HEK293 (cell line): ENCODE results near the gene GPR35.

Experiments
- CTCF ChIA-PET: fragments of 350-600 bp; formaldehyde crosslinking; extraction: SDS; loops from one replicate; lab custom pipeline; 2021; ENCODE audit warnings: antibody characterized with exemption; lab: Yijun Ruan, JAX
- POLR2A ChIA-PET: fragments of 300-600 bp; formaldehyde crosslinking; extraction: SDS; loops from one replicate; lab custom pipeline; 2020; ENCODE audit warnings: antibody characterized with exemption, inconsistent platforms; lab: Yijun Ruan, JAX
- H3K27ac ChIP-seq: fragments of 200-500 bp; sonication (Bioruptor generic); 2 replicates; pipeline ENCODE4 v1.5.1; 2014; ENCODE audit warnings: low read depth, low read length, control low read depth, inconsistent platforms; ENCODE audit errors: extremely low read depth
- H3K36me3 ChIP-seq, 2 experiments: fragments of 200-500 bp in 1 of 2; sonication (Bioruptor generic) in 1 of 2; 1 replicate in 1 of 2; 2 replicates in 1 of 2; pipeline ENCODE4 v1.5.1; 2014 to 2017; ENCODE audit warnings: inconsistent platforms in 2 of 2, low read length in 2 of 2; ENCODE audit not compliant: control insufficient read depth in 2 of 2, insufficient read depth in 1 of 2
- H3K4me1 ChIP-seq: fragments of 200-500 bp; sonication (Bioruptor generic); 2 replicates; pipeline ENCODE4 v1.5.1; 2014; ENCODE audit warnings: mild to moderate bottlenecking, low read length, inconsistent platforms; ENCODE audit not compliant: control insufficient read depth, insufficient read depth
- H3K4me3 ChIP-seq: 2 replicates; pipeline ENCODE4 v1.5.1; 2011; ENCODE audit warnings: low read depth, mild to moderate bottlenecking, control low read depth, low read length, moderate library complexity
- H3K9me3 ChIP-seq: fragments of 200-500 bp; sonication (Bioruptor generic); 2 replicates; pipeline ENCODE4 v1.5.1; 2014; ENCODE audit warnings: low read depth, low read length, inconsistent platforms; ENCODE audit not compliant: control insufficient read depth, insufficient read depth
- BCL11A ChIP-seq: fragments of 450-650 bp; formaldehyde crosslinking; IDR thresholded peaks from 2 replicates; pipeline ENCODE4 v1.5.1; 2016; ENCODE audit warnings: low read depth, missing biosample characterization, missing genetic modification characterization
- CTCF ChIP-seq: fragments of 450-650 bp; formaldehyde crosslinking; IDR thresholded peaks from 2 replicates; pipeline ENCODE4 v1.5.1; 2016; ENCODE audit warnings: missing biosample characterization, missing genetic modification characterization
- HOXD13 ChIP-seq: sonication (generic); formaldehyde crosslinking; IDR thresholded peaks from 2 replicates; pipeline ENCODE4 v1.8.0; 2022; ENCODE audit warnings: missing genetic modification reagents, borderline replicate concordance
- PATZ1 ChIP-seq: fragments of 450-650 bp; formaldehyde crosslinking; IDR thresholded peaks from 2 replicates; pipeline ENCODE4 v1.5.1; 2016; ENCODE audit warnings: missing biosample characterization, missing genetic modification characterization
- SP3 ChIP-seq: fragments of 450-650 bp; formaldehyde crosslinking; IDR thresholded peaks from 2 replicates; pipeline ENCODE4 v1.5.1; 2016; ENCODE audit warnings: missing biosample characterization, missing genetic modification characterization
- TCF7L2 ChIP-seq: IDR thresholded peaks from 2 replicates; pipeline ENCODE4 v1.6.1; 2011; ENCODE audit warnings: low read depth, mild to moderate bottlenecking, inconsistent platforms, low read length, moderate library complexity, borderline replicate concordance
- WT1 ChIP-seq: fragments of 450-650 bp; formaldehyde crosslinking; IDR thresholded peaks from 2 replicates; pipeline ENCODE4 v1.5.1; 2016; ENCODE audit warnings: missing biosample characterization, missing genetic modification characterization
- ZBTB48 ChIP-seq: fragments of 450-650 bp; formaldehyde crosslinking; IDR thresholded peaks from 2 replicates; pipeline ENCODE4 v1.5.1; 2016; ENCODE audit warnings: missing biosample characterization, missing genetic modification characterization
- ZBTB49 ChIP-seq: fragments of 450-650 bp; formaldehyde crosslinking; IDR thresholded peaks from 2 replicates; pipeline ENCODE4 v1.5.1; 2016; ENCODE audit warnings: missing biosample characterization, missing genetic modification characterization, low read depth
- ZNF155 ChIP-seq: fragments of 450-650 bp; formaldehyde crosslinking; IDR thresholded peaks from 2 replicates; pipeline ENCODE4 v1.5.1; 2016; ENCODE audit warnings: missing biosample characterization, missing genetic modification characterization
- ZNF16 ChIP-seq: fragments of 450-650 bp; formaldehyde crosslinking; IDR thresholded peaks from 2 replicates; pipeline ENCODE4 v1.5.1; 2016; ENCODE audit warnings: low read depth, missing biosample characterization, missing genetic modification characterization
- ZNF211 ChIP-seq: fragments of 450-650 bp; formaldehyde crosslinking; IDR thresholded peaks from 2 replicates; pipeline ENCODE4 v1.5.1; 2016; ENCODE audit warnings: low read depth, missing biosample characterization, missing genetic modification characterization
- ZNF223 ChIP-seq: fragments of 450-650 bp; formaldehyde crosslinking; IDR thresholded peaks from 2 replicates; pipeline ENCODE4 v1.5.1; 2016; ENCODE audit warnings: missing biosample characterization, missing genetic modification characterization
- ZNF248 ChIP-seq: fragments of 450-650 bp; formaldehyde crosslinking; IDR thresholded peaks from 2 replicates; pipeline ENCODE4 v1.5.1; 2017; ENCODE audit warnings: missing biosample characterization, missing genetic modification characterization
- ZNF292 ChIP-seq: fragments of 450-650 bp; formaldehyde crosslinking; IDR thresholded peaks from 2 replicates; pipeline ENCODE4 v1.5.1; 2016; ENCODE audit warnings: low read depth, missing biosample characterization, missing genetic modification characterization, borderline replicate concordance
- ZNF529 ChIP-seq: fragments of 450-650 bp; formaldehyde crosslinking; IDR thresholded peaks from 2 replicates; pipeline ENCODE4 v1.5.1; 2017; ENCODE audit warnings: missing genetic modification characterization, missing biosample characterization; ENCODE audit not compliant: insufficient replicate concordance
- ZNF544 ChIP-seq: fragments of 450-650 bp; formaldehyde crosslinking; IDR thresholded peaks from 2 replicates; pipeline ENCODE4 v1.5.0; 2017; ENCODE audit warnings: missing biosample characterization, missing genetic modification characterization
- ZNF571 ChIP-seq: fragments of 450-650 bp; formaldehyde crosslinking; IDR thresholded peaks from 2 replicates; pipeline ENCODE4 v1.5.0; 2017; ENCODE audit warnings: missing biosample characterization, missing genetic modification characterization
- ZNF596 ChIP-seq: fragments of 450-650 bp; IDR thresholded peaks from 2 replicates; pipeline ENCODE4 v1.5.0; 2018; ENCODE audit warnings: missing biosample characterization, mild to moderate bottlenecking, missing genetic modification characterization, moderate library complexity
- ZNF623 ChIP-seq: fragments of 450-650 bp; formaldehyde crosslinking; IDR thresholded peaks from 2 replicates; pipeline ENCODE4 v1.5.1; 2016; ENCODE audit warnings: missing biosample characterization, missing genetic modification characterization
- ZNF645 ChIP-seq: fragments of 450-650 bp; formaldehyde crosslinking; IDR thresholded peaks from 2 replicates; pipeline ENCODE4; 2016; ENCODE audit warnings: missing biosample characterization, missing genetic modification characterization
- ZNF654 ChIP-seq: fragments of 450-650 bp; formaldehyde crosslinking; IDR thresholded peaks from 2 replicates; pipeline ENCODE4 v1.5.1; 2016; ENCODE audit warnings: low read depth, missing biosample characterization, missing genetic modification characterization
- ZNF660 ChIP-seq: fragments of 450-650 bp; IDR thresholded peaks from 2 replicates; pipeline ENCODE4 v1.5.1; 2018; ENCODE audit warnings: missing biosample characterization, mild to moderate bottlenecking, missing genetic modification characterization
- ZNF785 ChIP-seq: fragments of 450-650 bp; formaldehyde crosslinking; IDR thresholded peaks from 2 replicates; pipeline ENCODE4 v1.5.1; 2016; ENCODE audit warnings: missing biosample characterization, missing genetic modification characterization
- ZSCAN30 ChIP-seq: fragments of 450-650 bp; IDR thresholded peaks from 2 replicates; pipeline ENCODE4 v1.5.1; 2018; ENCODE audit warnings: missing biosample characterization, mild to moderate bottlenecking, missing genetic modification characterization, moderate library complexity
- TF ChIP-seq, protein P1 (sequence below): fragments of 450-650 bp; formaldehyde crosslinking; IDR thresholded peaks from 2 replicates; pipeline ENCODE4 v1.5.1; 2017; ENCODE audit warnings: missing biosample characterization, missing genetic modification characterization

Gene GPR35

GRCh38 chr2:240601831-240602160, 23.5 kb upstream of the GPR35 start:
- H3K4me1 ChIP-seq = no peaks in the 10 kb centered on the region; the same call in 1 of the 2 replicates
- ChIA-PET POLR2A (interaction anchor here (4.5 kb wide), 1 partner anchor 15 kb away, joined by 14 read pairs; the partner anchor contains the start of gene CAPN10), CTCF (no interaction called here)

GRCh38 chr2:240602266-240603050, 22.8 kb upstream of the GPR35 start:
- Histone ChIP-seq H3K36me3 (peaks cover 0 to 33% of the 10 kb centered on the region in 2 experiments; a peak in 2 of 3 replicates), H3K27ac (no peak overlapping the region), H3K4me3 (no peak overlapping the region), H3K9me3 (no peaks in the 10 kb centered on the region), H3K4me1 (no peaks in the 10 kb centered on the region; the same call in 1 of the 2 replicates)
- ChIA-PET CTCF (interaction anchor here (0.9 kb wide), 1 partner anchor 65 kb away, joined by 3 read pairs; no protein-coding TSS in a partner anchor), POLR2A (interaction anchor here (4.5 kb wide), 1 partner anchor 15 kb away, joined by 14 read pairs; the partner anchor contains the start of gene CAPN10)
- TF ChIP-seq ZNF654 (tag by site-specific recombination) (no peak), CTCF (tag by site-specific recombination) (no peak), ZNF571 (no peak), ZNF529 (tag by site-specific recombination) (no peak), ZNF211 (tag by site-specific recombination) (no peak), SP3 (tag by site-specific recombination) (no peak), HOXD13 (no peak), ZNF785 (tag by site-specific recombination) (no peak), ZNF155 (tag by site-specific recombination) (no peak), ZNF544 (tag by site-specific recombination) (no peak), ZNF645 (tag by site-specific recombination) (no peak), ZNF223 (no peak), TCF7L2 (no peak), BCL11A (tag by site-specific recombination) (no peak), ZBTB49 (tag by site-specific recombination) (no peak), WT1 (no peak), ZNF596 (tag by site-specific recombination) (no peak)
- TF ChIP-seq, protein P1, sequence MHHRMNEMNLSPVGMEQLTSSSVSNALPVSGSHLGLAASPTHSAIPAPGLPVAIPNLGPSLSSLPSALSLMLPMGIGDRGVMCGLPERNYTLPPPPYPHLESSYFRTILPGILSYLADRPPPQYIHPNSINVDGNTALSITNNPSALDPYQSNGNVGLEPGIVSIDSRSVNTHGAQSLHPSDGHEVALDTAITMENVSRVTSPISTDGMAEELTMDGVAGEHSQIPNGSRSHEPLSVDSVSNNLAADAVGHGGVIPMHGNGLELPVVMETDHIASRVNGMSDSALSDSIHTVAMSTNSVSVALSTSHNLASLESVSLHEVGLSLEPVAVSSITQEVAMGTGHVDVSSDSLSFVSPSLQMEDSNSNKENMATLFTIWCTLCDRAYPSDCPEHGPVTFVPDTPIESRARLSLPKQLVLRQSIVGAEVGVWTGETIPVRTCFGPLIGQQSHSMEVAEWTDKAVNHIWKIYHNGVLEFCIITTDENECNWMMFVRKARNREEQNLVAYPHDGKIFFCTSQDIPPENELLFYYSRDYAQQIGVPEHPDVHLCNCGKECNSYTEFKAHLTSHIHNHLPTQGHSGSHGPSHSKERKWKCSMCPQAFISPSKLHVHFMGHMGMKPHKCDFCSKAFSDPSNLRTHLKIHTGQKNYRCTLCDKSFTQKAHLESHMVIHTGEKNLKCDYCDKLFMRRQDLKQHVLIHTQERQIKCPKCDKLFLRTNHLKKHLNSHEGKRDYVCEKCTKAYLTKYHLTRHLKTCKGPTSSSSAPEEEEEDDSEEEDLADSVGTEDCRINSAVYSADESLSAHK = no peak

More at GRCh38 chr2:240601831-240602160, 23.5 kb upstream of the GPR35 start:
- no peaks in the 10 kb centered on the region for H3K9me3 ChIP-seq
- H3K36me3 ChIP-seq = peaks cover 0 to 38% of the 10 kb centered on the region in 2 experiments; a peak in 2 of 3 replicates
- no peak overlapping the region for H3K4me3 ChIP-seq
- TF ChIP-seq ZNF660 (tag by site-specific recombination) (no peak), ZNF248 (tag by site-specific recombination) (no peak), PATZ1 (no peak), ZBTB48 (tag by site-specific recombination) (no peak), ZSCAN30 (no peak), ZNF292 (no peak), ZNF623 (tag by site-specific recombination) (no peak), ZNF16 (tag by site-specific recombination) (no peak)
- no peak overlapping the region for H3K27ac ChIP-seq
